ENCODE measurements around the gene RNU7-1. TPM values are rescaled to one million over a fixed set of nuclear protein-coding genes. Genes with fewer than 3 reads are reported as not detected.

RNU7-1 gene
- polyA plus RNA-seq, 2 of the 4 experiments (the other 2 are of a cell fraction), result not detected

GRCh38 chr12:6951551-6952120, 8.0 kb downstream of the RNU7-1 start:
- POLR2A ChIA-PET, result no interaction called here
- CTCF ChIA-PET, result interaction anchor here (1.0 to 22.6 kb wide), 7 partner anchors 10 to 109 kb away, joined by 3 to 370 read pairs (median 5); partner anchors contain the start of genes ATN1 and SPSB2

GRCh38 chr12:6952121-6952862, 8.7 kb downstream of the RNU7-1 start:
- ChIA-PET CTCF (interaction anchor here (1.0 to 22.6 kb wide), 6 partner anchors 9 to 109 kb away, joined by 3 to 370 read pairs (median 10); partner anchors contain the start of gene ATN1), POLR2A (interaction anchor here (0.6 kb wide), 1 partner anchor 9 kb away, joined by 3 read pairs; no protein-coding TSS in a partner anchor)
- ATAC-seq (no peak), DNase-seq (ENCODE audit: low read depth in 1 of 2, low spot score in 1 of 2) (no peak), FAIRE-seq (no peak)
- no peak overlapping the region for H3K27ac ChIP-seq
- peaks cover 4% of the 10 kb centered on the region; the same call in 2 of the 3 replicates for H3K4me1 ChIP-seq
- 86% methylated on average over 19 of the region's 22 CpGs for WGBS (ENCODE audit: missing lambda C conversion rate)
- H3K4me3 ChIP-seq, result no peak overlapping the region
- no peaks in the 10 kb centered on the region for H3K9me3 ChIP-seq
- no peak overlapping the region for H3K4me2 ChIP-seq
- TF ChIP-seq POLR2AphosphoS2 (conservative IDR thresholded peaks at IDR 0.05; ENCODE audit: low read length), result no peak
- TF ChIP-seq CHD4 (IDR thresholded peaks at IDR 0.05; ENCODE audit: borderline replicate concordance), result no peak
- TF ChIP-seq E2F6 (IDR thresholded peaks at IDR 0.05; ENCODE audit: borderline replicate concordance, low read depth), result no peak
- TF ChIP-seq RNF2 (IDR thresholded peaks at IDR 0.05; ENCODE audit: borderline replicate concordance, low read depth), result no peak
- TF ChIP-seq RFX5 (IDR thresholded peaks at IDR 0.05), result no peak
- no peak for TF ChIP-seq HEYL (CRISPR knock-in tag; IDR thresholded peaks at IDR 0.05)
- TF ChIP-seq HOXB5 (CRISPR knock-in tag; IDR thresholded peaks at IDR 0.05), result no peak
- TF ChIP-seq MYC (IDR thresholded peaks at IDR 0.05; ENCODE audit: borderline replicate concordance, low read length), result no peak
- TF ChIP-seq EHMT2 (IDR thresholded peaks at IDR 0.05; ENCODE audit: low read depth), result no peak
- TF ChIP-seq CBX8 (IDR thresholded peaks at IDR 0.05), result no peak
- TF ChIP-seq RAD21 (conservative IDR thresholded peaks at IDR 0.05 in 1 of 2, IDR thresholded peaks at IDR 0.05 in 1 of 2), result no peak

More at GRCh38 chr12:6951551-6952120, 8.0 kb downstream of the RNU7-1 start:
- no peak for TF ChIP-seq JUN (IDR thresholded peaks at IDR 0.05)
- no peak for TF ChIP-seq CHD4 (IDR thresholded peaks at IDR 0.05; ENCODE audit: borderline replicate concordance)
- TF ChIP-seq CBX2 (IDR thresholded peaks at IDR 0.05; ENCODE audit: borderline replicate concordance, low read depth), result no peak
- no peak for TF ChIP-seq ATOH8 (CRISPR knock-in tag; IDR thresholded peaks at IDR 0.05; ENCODE audit: low read depth)
- TF ChIP-seq GATA3 (IDR thresholded peaks at IDR 0.05; ENCODE audit: borderline replicate concordance), result no peak
- Histone ChIP-seq H3K27ac (no peak overlapping the region), H3K4me2 (no peak overlapping the region), H3K4me1 (peaks cover 10% of the 10 kb centered on the region; the same call in 2 of the 3 replicates), H3K4me3 (no peak overlapping the region), H3K9me3 (no peaks in the 10 kb centered on the region)
- no peak for FAIRE-seq
- WGBS (ENCODE audit: missing lambda C conversion rate), result 84% methylated on average over 16 of the region's 20 CpGs
- ATAC-seq, result no peak
- no peak for DNase-seq (ENCODE audit: low read depth in 1 of 2, low spot score in 1 of 2)

DNA sequence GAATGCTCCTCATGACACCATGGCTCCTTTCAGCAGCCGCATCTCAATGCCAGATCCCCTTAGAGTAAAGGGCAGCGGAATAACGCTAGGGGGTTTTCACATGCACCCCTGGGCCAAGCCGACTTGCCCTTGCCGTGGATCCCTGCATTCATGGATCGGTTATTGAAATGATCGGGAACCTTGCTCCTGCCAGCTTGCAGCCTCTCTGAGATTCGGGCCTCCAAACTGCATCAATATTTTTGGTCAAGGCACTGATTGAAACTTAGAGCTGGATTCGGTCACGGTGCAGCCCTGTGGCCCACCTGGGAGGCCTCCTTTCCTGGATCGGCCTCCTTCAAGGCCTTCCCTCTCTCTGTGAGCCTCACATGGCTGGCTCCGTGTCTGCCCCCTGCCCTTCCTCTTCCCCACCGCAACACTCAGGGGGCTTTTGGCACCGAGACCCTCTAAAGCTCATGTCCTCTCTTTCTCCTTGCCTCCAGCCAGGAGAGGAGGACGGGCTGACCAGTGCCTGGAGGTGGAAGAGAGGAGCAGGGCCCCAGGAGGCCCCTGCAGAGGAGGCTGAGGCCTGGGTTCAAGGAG, 9.3 kb downstream of the RNU7-1 start:
- ChIA-PET CTCF (interaction anchor here (1.0 to 22.6 kb wide), 6 partner anchors 9 to 108 kb away, joined by 3 to 370 read pairs (median 10); partner anchors contain the start of gene ATN1), POLR2A (interaction anchor here (0.6 kb wide), 1 partner anchor 8 kb away, joined by 3 read pairs; no protein-coding TSS in a partner anchor)
- WGBS (ENCODE audit: missing lambda C conversion rate), result 91% methylated on average over 15 of the region's 15 CpGs
- FAIRE-seq, result no peak
- no peak for ATAC-seq
- Histone ChIP-seq H3K27ac (no peak overlapping the region), H3K4me3 (no peak overlapping the region), H3K4me1 (0 out of 3 replicates have a peak, but pooled peaks cover 3% of the 10 kb centered on the region), H3K9me3 (no peaks in the 10 kb centered on the region), H3K4me2 (no peak overlapping the region)
- no peak for DNase-seq (ENCODE audit: low read depth in 1 of 2, low spot score in 1 of 2)
- TF ChIP-seq, protein P1, sequence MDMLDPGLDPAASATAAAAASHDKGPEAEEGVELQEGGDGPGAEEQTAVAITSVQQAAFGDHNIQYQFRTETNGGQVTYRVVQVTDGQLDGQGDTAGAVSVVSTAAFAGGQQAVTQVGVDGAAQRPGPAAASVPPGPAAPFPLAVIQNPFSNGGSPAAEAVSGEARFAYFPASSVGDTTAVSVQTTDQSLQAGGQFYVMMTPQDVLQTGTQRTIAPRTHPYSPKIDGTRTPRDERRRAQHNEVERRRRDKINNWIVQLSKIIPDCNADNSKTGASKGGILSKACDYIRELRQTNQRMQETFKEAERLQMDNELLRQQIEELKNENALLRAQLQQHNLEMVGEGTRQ (IDR thresholded peaks at IDR 0.05), result no peak
- TF ChIP-seq ATOH8 (CRISPR knock-in tag; IDR thresholded peaks at IDR 0.05; ENCODE audit: low read depth), result no peak
- TF ChIP-seq ZFP36 (IDR thresholded peaks at IDR 0.05; ENCODE audit: borderline replicate concordance, partially characterized antibody), result no peak
- TF ChIP-seq ZNF302 (CRISPR knock-in tag; IDR thresholded peaks at IDR 0.05), result no peak
- TF ChIP-seq, protein P2, sequence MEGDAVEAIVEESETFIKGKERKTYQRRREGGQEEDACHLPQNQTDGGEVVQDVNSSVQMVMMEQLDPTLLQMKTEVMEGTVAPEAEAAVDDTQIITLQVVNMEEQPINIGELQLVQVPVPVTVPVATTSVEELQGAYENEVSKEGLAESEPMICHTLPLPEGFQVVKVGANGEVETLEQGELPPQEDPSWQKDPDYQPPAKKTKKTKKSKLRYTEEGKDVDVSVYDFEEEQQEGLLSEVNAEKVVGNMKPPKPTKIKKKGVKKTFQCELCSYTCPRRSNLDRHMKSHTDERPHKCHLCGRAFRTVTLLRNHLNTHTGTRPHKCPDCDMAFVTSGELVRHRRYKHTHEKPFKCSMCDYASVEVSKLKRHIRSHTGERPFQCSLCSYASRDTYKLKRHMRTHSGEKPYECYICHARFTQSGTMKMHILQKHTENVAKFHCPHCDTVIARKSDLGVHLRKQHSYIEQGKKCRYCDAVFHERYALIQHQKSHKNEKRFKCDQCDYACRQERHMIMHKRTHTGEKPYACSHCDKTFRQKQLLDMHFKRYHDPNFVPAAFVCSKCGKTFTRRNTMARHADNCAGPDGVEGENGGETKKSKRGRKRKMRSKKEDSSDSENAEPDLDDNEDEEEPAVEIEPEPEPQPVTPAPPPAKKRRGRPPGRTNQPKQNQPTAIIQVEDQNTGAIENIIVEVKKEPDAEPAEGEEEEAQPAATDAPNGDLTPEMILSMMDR (IDR thresholded peaks at IDR 0.05), result no peak

Measured in A549 (cell line).